LoVo (cell line): ENCODE measurements around the gene ELL.

Experiments used
- DNase-seq: peaks from one replicate; pipeline ENCODE4 v3.0.0-alpha.2; 2016; ENCODE audit warnings: low spot score

Gene ELL

DNA sequence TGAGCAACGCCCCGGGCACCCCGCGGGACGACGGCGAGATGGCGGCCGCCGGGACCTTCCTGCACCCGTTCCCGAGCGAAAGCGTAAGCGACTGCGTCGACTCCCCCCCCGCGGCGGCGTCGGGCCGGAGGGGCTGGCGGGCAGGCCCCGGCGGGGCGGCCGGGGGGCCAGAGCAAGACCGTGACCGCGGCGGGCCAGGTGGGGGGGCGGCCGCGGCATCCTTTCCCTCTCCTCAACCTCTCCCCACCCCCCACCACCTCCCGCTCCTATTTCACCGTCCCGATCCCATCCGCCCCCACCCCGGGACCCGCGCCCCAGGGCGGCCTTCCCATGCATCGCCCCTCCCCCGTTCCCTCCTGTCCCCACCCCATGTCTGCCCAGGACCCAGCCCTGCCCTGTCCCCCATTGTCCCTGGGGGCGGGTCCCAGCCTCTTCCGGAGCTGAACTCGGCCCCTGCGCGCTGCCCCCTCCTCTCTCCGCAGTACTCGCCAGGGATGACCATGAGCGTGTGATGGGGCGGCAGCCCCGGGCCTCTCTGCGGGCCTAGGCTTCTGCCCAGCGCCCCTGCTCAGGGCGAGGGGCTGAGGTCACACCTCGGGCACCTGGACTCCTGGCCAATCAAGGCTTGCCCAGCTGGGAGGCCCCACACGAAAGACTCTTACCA, 88.0 kb downstream of the ELL start:
- DNase-seq = no peak

DNA sequence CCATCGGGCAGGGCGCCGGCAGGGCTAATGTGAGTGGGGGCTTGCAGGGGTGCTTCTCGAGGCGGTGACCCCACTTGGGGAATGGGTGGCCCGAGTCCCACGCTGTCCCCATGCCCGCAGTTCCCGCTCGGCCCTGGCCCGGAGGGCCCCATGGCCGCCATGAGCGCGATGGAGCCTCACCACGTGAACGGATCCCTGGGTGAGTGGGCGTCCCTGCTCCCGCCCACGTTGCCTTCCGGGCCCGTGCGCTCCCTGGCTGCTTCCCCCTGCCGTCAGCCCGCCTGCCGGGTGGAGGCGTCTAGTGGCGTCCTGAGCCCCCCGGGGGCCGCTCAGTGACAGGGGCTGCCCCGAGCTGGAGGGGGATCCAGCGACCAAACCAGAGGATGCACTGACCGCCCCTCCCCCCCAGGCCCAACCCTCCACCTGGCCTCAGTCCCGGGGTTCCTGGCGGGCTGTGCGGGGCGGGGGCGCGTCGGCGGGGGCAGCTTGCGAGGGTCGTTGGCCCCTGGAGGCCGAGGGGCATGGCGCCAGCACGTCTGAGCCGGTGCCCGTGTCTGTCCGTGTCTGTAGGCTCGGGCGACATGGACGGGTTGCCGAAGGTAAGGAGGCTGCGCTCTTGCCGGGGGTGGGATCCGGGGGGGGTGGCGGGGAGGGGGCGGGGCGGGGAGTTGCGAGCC, 88.7 kb downstream of the ELL start:
- no peak for DNase-seq

DNA sequence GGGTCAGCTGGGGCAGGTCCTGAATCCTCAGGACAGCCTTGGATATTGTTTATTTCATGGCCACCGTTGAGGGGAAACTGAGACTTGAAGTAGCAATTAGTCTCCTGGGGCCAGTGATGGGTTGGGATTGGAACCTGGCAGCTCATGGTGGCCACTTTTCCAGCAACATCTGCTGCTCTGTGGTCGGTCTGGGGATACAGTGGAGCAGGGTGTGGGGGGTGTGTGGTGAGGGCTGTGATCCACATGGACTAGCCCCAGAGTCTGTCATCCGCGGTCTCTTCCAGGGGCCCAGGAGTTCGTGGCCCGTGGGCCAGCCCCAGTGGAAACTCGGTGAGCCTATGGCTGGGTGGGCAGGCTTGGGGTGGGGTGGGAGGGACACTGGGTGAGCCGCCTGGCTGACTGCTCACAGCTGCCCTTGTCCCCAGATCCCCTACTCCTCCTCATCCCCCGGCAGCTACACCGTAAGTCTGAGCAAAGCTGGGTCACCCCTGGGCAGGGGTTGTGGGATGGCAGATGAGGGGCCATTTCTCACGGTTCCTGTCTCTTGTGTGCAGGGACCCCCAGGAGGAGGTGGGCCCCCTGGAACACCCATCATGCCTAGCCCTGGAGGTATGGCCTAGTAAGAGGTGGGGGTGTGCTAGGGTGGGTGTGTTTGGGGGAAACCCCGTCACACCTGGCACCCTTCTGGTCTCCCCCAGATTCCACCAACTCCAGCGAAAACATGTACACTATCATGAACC, 89.4 kb downstream of the ELL start:
- DNase-seq = no peak

DNA sequence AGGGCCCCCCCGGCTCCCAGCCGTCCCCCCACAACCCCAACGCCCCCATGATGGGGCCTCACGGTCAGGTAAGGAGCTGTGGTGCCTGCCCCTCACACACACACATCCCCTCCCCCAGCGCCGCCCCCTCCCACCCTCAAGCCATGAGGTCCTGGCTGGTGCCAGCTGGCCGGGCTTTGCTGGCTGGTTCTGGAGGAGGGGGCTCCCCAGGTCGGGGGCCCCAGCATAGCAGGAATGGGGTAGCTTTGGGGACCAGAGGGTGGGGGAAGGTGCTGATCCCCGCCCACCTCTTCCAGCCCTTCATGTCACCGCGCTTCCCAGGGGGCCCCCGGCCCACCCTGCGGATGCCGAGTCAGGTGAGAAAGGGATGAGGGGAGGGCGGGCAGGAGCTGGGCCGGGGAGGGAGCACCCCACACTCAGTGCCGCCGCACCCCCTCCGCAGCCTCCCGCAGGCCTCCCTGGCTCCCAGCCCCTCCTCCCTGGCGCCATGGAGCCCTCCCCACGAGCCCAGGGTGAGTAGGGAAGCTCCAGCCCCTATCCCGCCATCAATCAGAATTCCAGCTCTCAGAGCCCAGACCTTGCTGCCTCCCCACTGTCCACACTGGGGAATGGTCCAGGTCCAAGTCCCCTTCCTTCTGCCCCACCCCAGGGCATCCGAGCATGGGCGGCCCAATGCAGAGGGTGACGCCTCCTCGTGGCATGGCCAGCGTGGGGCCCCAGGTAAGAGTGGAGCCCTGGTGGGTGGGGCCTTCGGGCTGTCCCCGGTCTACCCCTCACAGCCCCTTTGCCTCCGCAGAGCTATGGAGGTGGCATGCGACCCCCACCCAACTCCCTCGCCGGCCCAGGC, 90.3 kb downstream of the ELL start:
- DNase-seq = no peak

DNA sequence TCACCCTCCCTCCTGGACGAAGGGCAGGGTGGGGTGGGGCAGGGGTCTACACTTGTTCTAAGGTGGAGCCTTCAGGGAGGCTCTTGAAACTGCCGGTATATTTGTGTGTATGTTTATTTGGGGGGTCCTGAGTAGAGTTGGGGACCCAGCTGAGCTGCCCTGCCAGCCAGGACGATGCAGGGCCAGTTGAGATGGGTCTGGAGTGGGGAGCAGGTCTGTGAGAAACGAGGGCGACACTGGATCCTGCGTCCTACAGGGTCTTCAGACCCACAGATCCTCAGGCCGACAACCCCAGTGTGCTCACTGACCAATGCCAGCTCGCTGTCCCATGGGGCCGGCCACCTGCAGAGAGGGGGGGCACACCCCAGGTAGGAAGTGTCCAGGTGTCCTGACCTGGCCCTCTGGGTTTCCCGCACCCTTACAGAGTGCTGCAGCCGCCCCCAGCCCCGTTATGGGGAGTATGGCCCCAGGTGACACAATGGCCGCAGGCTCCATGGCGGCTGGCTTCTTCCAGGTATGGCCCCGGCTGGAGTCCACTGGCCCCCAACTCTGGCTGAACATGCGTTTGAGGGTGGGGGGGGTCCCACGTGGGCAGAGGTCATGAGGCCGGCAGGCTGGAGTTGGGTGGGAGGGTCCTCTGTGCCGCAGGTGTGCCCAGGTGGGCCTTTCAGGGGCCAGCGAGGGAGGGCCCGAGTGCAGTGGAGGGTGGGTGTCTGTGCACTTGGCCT, 91.3 kb downstream of the ELL start:
- DNase-seq = no peak

DNA sequence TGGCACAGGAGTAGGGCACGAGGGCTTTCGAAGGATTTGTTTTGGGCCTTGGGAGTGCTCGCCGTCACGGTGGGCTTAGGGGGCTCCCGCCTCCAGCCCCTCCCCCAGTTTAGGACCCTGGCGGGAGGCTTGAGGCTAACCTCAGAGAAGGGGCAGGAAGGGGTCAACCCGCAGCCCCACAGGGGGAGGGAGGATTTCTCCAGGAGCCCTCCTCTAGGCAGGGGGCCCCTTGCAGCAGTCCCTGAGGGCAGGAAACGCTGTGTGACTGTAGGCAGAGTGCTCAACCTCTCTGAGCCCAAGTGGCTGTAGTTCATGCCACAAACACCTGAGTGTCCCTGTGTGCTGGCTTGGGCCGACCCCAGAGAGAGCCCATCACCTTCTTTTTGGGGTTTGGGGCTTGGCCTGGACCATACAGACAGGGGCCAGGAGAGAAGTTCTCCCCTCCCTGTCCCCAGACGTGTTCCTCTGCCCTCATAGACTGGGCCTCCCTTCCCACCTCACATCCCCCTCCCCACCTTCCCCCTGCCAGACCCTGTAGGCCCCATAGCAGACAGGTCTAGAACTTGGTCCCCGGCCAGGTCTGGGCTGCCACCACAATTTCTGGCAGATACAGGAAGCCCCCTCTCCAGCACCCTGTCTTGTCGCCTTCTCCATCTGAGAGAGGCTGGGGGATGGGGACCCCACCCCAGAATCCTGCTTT, 92.0 kb downstream of the ELL start:
- no peak for DNase-seq

DNA sequence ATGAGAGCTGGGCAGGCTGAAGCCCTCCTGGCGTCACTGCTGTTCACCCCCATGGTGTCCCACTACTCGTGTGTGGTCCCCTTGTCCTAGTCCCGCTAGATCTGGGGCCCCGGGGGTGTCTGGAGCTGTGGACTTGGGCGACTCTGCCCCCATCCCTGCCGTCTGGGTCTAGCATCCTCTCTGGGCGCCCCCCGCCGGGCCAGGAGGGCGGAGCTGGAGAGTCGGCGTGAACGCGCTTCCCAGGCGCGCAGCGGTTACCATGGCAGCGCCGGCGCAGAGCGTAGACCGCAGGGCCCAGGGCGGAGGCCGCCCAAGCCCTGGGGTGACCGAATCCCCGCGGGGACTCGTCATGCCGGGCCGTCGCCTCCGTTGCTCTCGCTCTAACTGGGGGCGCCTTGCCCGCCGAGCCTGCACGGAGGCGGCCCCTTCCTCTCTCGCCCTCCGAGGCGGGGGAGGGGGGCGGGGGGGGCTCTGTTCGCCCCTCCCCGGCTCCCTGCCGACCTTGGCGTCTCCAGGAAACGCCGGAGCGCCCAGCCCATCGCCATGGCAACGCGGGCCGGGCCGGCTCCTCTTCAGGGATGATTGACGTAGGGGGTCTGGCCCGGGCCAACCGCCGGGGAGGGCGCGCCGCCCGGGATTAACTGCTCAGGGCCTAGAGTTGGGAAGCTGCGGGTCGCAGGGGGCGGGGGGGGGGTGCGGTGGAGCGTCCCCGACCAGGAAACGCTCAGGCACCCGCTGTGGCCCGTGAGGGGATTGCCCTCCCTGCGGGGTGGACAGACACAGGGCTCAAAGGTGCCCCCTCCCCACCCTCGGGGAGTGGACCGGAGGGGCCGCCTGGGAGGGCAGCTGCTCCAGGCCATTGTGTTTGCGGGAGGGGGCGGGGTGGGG, 92.8 kb downstream of the ELL start:
- no peak for DNase-seq

DNA sequence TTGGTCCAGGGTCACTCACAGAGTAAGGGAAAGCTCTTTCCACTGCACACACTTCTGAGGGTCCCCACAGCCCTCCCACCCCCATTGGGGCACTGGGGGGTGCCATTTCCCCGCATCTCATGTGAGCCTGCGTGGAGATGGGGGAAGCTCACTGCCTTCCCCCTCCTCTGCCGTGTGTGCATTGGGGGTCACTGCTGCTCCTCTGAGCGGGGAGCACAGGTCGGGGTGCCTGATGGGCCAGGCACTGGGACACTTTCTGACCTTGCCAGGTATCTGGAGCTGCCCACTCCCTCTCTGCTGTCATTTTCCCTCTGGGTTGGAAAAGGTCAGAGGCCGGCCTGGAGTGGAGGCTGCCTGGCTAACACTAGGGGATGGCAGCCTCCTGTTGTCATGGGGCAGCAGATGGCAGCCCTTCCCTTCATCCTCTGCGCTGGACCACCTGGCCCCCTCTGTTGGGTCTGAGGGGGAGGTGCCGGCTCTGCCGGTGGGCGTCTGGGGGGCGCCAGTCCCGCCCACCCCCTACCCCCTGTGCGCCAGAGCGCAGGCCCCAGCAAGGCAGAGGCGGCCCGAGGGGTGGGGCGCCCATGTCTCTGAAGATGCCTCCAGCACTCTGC, 93.6 kb downstream of the ELL start:
- DNase-seq = no peak

DNA sequence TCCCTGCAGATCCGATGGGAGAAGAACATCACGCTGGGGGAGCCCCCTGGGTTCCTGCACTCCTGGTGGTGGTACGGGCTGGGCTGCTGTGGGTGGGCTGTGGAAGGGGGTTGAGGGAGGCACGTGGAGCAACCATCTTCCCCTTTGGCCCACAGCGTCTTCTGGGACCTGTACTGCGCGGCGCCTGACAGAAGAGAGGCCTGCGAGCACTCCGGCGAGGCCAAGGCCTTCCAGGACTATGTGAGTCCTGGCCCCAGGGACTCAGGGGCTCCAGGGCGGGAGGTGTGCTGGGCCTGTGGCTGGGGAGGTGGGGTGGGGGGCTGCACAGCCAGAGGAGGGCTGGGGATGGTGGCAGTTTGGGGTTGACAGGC, 94.1 kb downstream of the ELL start:
- no peak for DNase-seq

DNA sequence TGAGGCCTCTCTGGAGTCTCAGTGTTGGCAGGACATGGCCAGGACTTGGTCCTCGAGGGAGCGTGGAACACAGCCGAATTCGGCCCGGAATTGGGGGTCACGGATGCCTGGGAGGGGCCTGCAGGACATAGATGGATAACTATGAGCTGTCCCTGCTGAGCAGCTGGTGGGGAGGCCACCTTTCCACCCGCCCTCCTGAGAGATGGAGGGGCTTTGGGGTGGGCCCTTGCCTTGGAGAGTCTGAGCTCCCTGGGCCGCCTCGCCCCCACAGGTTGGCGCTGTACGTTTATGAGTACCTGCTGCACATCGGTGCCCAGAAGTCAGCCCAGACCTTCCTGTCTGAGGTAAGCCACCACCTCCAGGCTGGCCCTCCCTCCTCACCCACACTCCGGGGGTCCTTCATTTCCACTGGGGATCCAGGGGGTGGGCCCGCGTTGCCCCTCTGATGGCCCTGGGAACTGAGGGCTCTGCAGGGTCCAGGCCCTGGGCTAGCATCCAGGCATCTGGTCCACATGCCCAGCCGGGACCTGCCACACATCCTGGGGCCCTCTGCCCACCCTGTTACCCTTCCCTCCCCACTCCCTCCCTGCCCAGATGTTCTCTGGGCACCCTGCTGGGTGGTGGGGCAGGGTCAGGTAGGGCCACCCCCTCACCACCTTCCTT, 94.7 kb downstream of the ELL start:
- DNase-seq = no peak

DNA sequence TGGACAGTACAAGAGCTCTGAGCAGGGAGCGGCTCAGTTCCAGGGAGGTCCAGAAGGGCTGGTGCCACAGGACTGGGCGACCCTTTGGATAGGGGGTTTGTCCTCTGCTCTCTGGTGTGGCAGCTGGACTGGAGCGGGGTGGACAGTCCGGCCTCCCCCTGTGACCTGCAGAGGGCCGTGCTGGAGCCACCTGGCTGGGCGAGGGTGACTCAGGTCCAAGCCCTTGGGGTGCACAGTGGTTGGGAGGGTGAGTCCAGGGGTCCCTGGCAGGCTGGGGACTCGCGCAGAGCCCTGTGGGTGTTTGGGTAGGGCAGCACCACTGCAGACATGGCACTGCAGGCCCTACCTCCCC, 95.5 kb downstream of the ELL start:
- DNase-seq = no peak

DNA sequence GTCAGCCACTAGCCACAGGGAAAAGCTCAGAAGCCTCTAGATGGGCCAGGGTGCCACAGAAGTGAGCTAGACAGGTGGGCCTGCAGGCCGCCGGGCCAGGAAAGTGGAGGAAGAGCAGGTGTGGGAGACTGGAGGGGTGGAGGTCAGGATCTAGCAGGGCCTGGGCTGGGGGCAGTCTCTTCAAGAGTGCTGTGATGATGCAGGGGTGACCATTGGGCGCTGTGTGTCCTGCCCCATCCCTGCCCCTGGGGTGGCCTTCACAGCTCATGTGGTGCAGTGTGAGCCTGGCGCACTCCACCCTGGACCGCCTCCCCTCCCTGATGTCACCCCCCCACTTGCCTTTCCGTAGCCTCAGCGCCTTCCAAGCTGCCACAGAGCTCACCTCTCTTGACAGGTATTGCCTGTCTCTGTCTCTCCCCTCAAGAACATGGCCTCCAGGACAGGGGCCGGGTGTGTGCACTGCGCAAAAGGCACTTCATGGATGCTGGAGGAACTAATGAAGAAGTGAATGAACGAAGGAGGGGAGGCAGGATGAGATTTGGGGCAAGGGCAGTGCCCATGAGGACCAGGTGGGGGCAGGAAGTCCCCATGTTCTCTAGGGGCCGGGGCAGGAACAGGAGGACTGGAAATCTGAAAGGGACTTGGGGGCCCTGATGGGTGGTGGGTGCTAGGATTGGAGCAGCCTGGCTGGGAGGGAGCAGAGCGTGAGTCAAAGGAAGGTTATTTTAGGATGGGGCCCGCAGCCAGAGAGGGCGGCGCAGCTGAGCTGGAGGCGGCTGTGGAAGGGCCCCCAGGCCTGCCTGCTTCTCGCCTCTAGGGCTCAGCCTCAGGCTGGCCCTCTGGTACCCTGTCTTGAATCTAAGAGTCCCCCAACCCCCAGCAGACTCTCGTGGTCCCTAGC, 96.1 kb downstream of the ELL start:
- DNase-seq = no peak

DNA sequence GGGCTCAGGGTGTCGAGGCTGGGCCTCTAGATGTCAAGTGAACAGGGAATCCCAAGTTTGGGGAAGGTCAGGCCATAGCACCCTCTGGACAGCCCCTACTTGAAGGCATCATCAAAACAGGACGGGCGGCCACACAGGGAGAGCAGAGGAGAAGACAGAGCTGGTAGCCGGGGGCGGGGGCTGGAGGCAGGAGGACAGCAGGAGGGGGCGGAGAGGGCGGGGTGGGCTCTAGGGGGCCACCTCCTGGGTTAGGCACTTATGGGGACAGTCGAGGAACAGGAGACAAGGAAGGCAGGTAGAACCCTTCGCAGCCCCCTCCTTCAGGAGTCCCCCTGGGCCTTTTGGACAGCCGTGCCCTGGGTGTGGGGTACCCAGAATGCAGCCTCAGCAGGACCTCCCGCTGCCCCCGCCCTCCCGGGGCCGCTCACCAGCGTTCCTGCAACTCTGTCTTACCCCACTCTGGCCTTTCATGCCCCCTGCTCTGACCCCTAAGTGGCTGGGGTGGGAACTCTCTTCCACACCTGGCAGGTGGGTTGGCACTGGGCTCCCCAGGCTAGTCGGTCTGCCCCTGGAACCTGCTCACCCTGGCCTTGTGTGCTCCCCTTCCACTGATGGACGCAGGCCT, 96.9 kb downstream of the ELL start:
- no peak for DNase-seq

DNA sequence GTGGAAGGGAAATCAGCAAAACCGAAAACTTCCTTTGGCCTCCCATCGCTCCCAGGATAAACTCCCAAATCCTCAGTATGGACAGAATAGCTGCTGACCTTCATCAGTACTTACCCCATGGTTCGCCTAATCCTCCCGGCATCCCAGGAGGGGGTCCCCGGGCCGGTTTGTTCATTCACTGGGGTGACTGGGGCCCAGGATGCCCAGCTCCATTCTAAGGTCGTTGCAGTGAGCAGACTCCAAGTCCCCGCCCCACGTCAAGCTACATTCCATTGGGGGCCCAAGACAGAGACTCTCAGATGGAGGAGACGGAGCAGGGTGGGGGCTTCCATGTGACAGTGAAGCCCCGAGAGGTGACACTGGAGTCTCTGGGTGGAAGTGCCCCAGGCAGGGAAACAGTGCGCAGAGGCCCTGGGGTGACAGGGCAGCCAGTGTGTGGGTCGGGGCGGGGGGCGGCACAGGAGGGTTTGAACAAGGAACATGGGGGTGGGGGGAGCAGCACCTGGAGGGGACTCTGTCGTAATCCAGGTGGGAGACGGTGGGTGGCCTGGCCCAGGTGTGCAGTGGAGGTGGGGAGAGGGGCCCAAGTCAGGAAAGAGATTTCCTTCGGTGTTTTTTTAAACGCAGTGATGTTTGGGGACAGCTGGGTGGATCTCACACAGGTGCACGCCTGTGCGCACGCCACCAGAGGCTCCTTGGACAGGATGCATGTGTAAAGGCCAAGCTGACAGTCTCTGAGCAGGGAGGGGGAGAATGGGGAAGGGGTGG, 97.6 kb downstream of the ELL start:
- DNase-seq = no peak

DNA sequence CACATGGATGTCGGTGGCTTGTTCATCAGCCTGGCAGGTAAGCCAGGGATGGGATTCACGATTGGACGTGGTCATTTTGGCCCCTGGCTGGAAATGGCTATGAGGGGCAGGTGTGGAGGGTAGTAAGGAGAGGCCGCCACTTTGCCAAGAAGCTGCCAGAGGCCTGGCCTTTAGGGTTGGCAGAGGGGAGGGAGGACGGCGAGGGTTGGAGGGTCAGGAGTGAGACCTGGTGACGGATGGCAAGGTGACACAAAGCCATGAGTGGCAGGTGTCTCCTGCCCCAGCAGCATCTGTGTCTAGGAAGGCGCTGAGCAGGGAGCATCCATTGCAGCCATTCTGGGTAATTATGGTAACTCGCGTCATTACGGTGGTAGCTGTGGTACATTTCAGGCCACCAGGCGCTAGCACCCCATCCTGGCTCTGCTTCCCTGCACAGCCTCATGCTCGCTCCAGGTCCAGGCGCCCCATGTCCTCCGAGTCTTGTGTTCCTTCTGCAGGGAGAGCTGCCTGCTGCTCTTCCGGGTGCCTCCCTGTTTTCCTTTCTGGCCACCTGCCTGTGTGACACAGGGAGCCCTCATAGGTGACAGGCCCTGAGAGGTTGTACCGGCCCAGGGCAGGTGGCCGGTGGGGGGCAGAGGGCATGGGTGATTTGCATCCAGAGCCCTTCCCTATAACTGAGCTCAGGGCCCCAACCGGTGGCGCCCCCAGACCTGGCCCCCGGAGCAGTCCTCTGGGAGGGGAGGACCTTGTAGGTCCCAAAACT, 98.4 kb downstream of the ELL start:
- no peak for DNase-seq

DNA sequence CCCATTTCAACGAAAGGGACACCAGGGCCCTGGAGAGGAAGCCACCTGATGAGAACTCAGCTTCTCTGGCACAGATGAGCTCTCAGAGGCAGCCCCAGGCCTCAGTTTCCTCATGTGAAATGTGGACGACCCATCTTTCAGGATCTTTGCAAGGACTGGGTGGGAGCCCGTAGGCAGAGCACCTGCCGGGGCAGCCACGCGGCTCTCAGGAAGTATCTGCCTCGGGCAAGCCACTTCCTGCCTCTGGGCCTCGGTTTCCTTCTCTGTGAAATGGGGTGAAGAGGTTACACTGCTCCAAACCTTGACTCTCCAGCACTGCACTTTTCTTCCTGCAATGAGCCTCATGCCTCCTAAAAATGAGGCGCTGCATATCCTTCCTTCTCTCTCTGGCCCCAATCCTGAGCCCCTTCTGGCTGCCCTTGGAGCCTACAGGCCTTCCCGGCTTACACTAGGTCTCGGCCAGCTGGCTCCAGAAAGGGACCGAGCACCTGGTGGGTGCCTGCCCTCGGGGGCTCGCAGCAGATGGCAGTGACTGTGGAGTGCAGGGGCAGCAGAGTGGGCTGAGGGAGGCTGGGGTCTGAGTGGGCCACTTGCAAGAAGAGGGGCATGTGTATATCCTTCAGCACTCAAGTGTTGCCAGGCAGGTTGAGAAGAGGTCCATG, 99.2 kb downstream of the ELL start:
- DNase-seq = no peak
